Duodenal mucosa (tissue), 2 donors: ENCODE measurements around the gene ZNF473.

ENCODE experiments used
- H3K27ac ChIP-seq: one replicate; pipeline ENCODE4 v1.7.0; 2013; ENCODE audit warnings: low read depth, low read length
- H3K27me3 ChIP-seq, 2 donors: one replicate each; pipeline ENCODE4 v1.7.0; 2013; ENCODE audit warnings: low read length in 2 of 2, control low read depth in 1 of 2; ENCODE audit not compliant: insufficient read depth in 2 of 2, control insufficient read depth in 1 of 2
- H3K36me3 ChIP-seq, 2 donors: one replicate each; pipeline ENCODE4 v1.7.0; 2013; ENCODE audit warnings: low read length in 2 of 2, control low read depth in 1 of 2; ENCODE audit not compliant: insufficient read depth in 2 of 2, control insufficient read depth in 1 of 2
- H3K4me1 ChIP-seq, 2 donors: one replicate each; pipeline ENCODE4 v1.7.0; 2013; ENCODE audit warnings: low read length in 2 of 2, control low read depth in 1 of 2; ENCODE audit not compliant: insufficient read depth in 2 of 2, control insufficient read depth in 1 of 2
- H3K4me3 ChIP-seq, 2 donors: one replicate each; pipeline ENCODE4 v1.7.0; 2013; ENCODE audit warnings: low read length in 2 of 2, low read depth in 1 of 2
- H3K9ac ChIP-seq, 2 donors: one replicate each; pipeline ENCODE4 v1.7.0; 2013; ENCODE audit warnings: low read length in 2 of 2, low read depth in 1 of 2
- H3K9me3 ChIP-seq, 2 donors: one replicate each; pipeline ENCODE4 v1.7.0; 2013; ENCODE audit warnings: low read length in 2 of 2, control low read depth in 1 of 2; ENCODE audit not compliant: control insufficient read depth in 1 of 2

Gene ZNF473

DNA sequence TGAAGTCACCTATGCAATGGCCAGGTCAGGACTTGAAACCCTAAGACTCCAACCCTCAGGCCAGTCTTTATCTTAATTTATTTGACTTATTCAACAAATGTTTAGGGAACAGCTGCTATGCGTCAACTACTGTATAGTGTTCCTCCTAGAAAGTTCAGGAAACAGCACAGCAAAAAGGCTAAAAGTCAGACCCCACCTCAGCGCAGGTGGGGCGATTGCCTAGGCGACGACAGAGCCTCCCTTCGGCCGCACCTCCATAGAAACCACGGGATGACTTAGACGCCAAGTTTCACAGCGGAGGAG lies 1.1 kb upstream of the ZNF473 start:
- Histone ChIP-seq H3K4me3 (peak overlapping the region; percentile 81 to 98), H3K27me3 (no peaks in the 10 kb centered on the region), H3K9ac (peak overlapping the region; percentile 94 to 97), H3K9me3 (no peaks in the 10 kb centered on the region), H3K27ac (peak overlapping the region; percentile 93), H3K4me1 (peaks cover 21 to 38% of the 10 kb centered on the region in 2 donors), H3K36me3 (peaks cover 0 to 17% of the 10 kb centered on the region in 2 donors)

DNA sequence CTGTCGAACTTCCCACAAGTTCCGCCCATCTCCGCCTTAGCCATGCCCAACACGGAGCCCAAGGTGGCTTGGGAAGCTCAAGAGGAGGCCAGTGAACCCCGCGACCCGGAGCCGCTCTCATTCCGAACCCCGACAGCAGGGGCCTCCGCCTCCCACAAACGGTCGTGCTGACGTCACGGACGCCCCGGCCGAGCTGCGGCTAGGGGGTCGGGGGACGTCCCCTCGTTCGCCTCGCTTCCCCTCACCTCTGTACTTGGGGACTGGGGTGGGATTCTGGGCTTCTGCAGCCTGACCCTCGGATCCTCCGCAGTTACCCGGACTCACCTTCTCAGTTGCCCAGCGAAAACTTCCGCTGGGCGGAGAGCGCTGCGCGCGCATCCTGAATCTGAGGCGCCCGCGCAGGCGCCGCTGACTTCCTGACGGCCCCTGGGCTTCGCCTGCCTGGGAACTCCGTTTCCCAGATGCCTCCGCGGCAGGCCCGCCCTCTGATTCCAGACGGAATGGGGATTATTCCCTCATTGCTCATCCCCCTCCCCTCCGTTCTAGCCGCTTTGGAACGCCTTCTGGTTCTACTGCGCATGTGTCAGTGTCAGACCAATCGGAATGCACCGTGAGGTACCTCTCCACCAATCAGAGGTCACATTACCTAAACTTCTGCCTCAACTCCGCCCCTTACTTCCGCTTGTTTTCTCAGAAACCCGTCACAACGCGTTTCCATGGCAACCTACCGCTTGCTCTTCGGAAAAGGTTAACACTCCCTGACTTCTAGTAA lies 597 bp upstream of the ZNF473 start, which contains the start of gene VRK3:
TSS of gene VRK3 (minus strand) at position 351 of the 772 bp plus-strand sequence. CDS start 9,210 bp downstream, outside the sequence.
- H3K27me3 ChIP-seq, result no peaks in the 10 kb centered on the region
- H3K4me1 ChIP-seq, result peaks cover 21 to 38% of the 10 kb centered on the region in 2 donors
- peaks cover 0 to 19% of the 10 kb centered on the region in 2 donors for H3K36me3 ChIP-seq
- peak within 1 kb of the TSS; percentile 81 to 98 for H3K4me3 ChIP-seq
- peak within 1 kb of the TSS; percentile 94 to 97 for H3K9ac ChIP-seq
- no peaks in the 10 kb centered on the region for H3K9me3 ChIP-seq
- peak within 1 kb of the TSS; percentile 93 for H3K27ac ChIP-seq

DNA sequence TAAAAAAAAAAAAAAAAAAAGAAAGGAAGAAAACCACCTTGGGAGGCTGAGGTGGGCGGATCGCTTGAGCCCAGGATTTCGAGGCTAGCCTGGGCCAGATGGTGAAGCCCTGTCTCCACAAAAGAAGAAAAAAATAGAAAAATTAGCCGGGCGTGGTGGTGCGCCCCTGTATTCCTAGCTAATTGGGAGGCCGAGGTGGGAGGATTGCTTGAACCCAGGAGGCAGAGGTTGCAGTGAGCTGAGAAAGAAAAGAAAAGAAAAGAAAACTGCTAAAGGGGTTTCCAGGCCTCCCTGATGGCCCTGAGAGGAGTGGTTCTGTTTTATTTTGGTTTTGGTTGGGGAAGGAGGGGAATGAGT lies 723 bp downstream of the ZNF473 start:
- Histone ChIP-seq H3K9ac (no peak overlapping the region), H3K4me3 (peak overlapping the region in 1 of 2 donors; percentile 98)

DNA sequence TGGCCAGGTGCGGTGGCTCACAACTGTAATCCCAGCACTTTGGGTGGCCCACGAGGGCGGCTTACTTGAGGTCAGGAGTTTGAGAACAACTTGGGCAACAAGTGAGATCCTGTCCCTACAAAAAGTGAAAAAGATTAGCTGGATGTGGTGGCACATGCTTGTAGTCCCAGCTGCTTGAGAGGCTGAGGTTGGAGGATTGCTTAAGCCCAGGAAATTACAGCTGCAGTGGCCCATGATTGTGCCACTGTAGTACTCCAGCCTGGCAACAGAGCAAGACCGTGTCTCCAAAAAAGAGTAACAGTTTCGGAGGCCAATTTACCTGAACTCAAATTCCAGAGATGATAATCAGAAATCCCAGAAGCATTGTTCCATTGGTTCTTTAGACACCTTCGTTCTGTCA lies 4.4 kb downstream of the ZNF473 start:
- Histone ChIP-seq H3K27me3 (no peaks in the 10 kb centered on the region), H3K9me3 (no peaks in the 10 kb centered on the region), H3K27ac (no peak overlapping the region), H3K4me1 (peaks cover 6 to 10% of the 10 kb centered on the region in 2 donors), H3K9ac (no peak overlapping the region), H3K36me3 (peaks cover 16 to 51% of the 10 kb centered on the region in 2 donors), H3K4me3 (no peak overlapping the region)

More for the DNA sequence above, 723 bp downstream of the ZNF473 start:
- Histone ChIP-seq H3K27ac (no peak overlapping the region), H3K27me3 (no peaks in the 10 kb centered on the region), H3K4me1 (peaks cover 21 to 31% of the 10 kb centered on the region in 2 donors), H3K9me3 (no peaks in the 10 kb centered on the region), H3K36me3 (peaks cover 6 to 26% of the 10 kb centered on the region in 2 donors)

DNA sequence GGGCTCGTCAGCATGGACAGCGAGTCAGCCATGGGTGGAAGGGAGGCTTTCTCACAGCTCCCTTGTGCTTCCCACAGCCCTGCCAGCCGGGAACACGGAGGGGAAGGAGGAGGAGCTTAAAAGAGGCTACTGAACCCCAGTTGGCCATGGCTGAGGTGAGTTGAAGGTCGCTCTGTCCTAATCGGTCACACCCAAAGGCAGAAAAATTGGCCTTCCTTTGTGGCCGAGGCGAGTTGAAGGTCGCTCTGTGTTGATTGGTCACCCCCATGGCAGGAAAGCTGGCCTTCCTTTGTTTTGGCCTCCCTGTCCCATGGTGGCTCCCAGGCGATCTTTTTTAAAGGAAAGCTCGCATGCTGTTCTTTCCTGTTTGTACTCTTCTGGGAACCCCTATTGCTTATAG lies 5.1 kb downstream of the ZNF473 start:
- Histone ChIP-seq H3K9ac (no peak overlapping the region), H3K4me3 (no peak overlapping the region), H3K27ac (no peak overlapping the region), H3K9me3 (no peaks in the 10 kb centered on the region), H3K27me3 (no peaks in the 10 kb centered on the region), H3K4me1 (peaks cover 6 to 10% of the 10 kb centered on the region in 2 donors), H3K36me3 (peaks cover 16 to 55% of the 10 kb centered on the region in 2 donors)

DNA sequence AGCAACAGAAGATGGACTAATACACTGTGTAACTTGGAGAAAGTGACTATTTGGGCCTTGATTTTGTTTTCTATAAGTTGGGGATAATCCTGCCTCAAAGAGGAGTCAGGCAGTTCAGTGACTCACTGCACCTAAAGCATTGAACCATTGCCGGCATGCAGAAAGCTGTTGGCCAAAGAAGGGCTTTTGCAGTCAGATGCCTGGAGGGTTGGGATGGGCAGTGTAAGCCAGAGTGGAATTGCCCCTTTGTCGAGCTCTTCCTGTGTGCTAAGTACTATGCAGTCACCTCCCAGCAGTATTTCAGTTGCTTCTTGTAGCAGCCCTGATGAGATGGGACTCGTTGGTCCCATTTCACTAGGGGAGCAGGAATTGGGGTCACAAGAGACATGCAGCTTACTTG lies 11.1 kb downstream of the ZNF473 start:
- Histone ChIP-seq H3K4me3 (no peak overlapping the region), H3K36me3 (peaks cover 42 to 81% of the 10 kb centered on the region in 2 donors), H3K27me3 (no peaks in the 10 kb centered on the region), H3K9ac (no peak overlapping the region), H3K4me1 (no peaks in the 10 kb centered on the region), H3K9me3 (no peaks in the 10 kb centered on the region), H3K27ac (no peak overlapping the region)

DNA sequence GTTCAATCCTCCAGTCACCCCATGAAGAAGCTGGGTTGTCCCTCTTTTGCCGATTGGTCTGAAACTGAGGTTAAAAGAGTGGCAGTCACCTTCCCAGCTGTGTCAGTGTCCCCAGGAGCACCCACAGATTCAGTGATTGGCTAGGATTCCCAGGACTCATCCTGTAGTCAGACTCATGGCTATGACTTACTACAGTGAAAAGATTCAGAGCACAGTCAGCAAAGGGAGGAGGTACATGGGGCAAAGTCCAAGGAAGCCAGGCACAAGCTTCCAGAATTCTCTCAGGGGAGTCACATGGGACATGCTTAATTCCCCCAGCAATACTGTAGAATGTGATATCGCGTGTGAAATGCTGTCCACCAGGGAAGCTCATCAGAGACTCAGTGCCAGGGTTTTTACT lies 14.2 kb downstream of the ZNF473 start:
- Histone ChIP-seq H3K36me3 (peaks cover 57 to 82% of the 10 kb centered on the region in 2 donors), H3K27me3 (no peaks in the 10 kb centered on the region), H3K4me1 (no peaks in the 10 kb centered on the region), H3K9ac (no peak overlapping the region), H3K4me3 (no peak overlapping the region), H3K27ac (no peak overlapping the region), H3K9me3 (peaks cover 21% of the 10 kb centered on the region in 2 donors)

DNA sequence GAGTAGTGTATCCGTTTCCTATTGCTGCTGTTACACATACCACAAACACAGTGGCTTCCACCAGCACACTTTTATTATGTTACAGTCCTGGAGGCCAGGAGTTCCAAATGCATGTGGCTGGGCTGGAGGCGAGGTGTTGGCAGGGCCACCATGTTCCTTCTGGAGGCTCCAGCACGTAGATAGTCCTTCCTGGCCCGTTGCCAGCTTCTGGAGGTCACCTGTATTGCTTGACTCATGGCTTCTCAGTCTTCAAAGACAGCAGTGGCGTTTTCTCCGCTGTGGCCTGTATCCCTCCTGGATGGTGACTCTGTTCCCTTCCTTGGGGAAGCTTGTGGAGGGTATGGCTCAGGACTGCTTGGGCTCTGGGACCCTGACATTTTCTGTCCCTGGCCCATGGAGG lies 15.2 kb downstream of the ZNF473 start:
- H3K9ac ChIP-seq, result no peak overlapping the region
- peaks cover 67 to 87% of the 10 kb centered on the region in 2 donors for H3K36me3 ChIP-seq
- no peaks in the 10 kb centered on the region for H3K4me1 ChIP-seq
- H3K27me3 ChIP-seq, result no peaks in the 10 kb centered on the region
- no peak overlapping the region for H3K27ac ChIP-seq
- H3K4me3 ChIP-seq, result no peak overlapping the region
- peaks cover 31% of the 10 kb centered on the region in 2 donors for H3K9me3 ChIP-seq

DNA sequence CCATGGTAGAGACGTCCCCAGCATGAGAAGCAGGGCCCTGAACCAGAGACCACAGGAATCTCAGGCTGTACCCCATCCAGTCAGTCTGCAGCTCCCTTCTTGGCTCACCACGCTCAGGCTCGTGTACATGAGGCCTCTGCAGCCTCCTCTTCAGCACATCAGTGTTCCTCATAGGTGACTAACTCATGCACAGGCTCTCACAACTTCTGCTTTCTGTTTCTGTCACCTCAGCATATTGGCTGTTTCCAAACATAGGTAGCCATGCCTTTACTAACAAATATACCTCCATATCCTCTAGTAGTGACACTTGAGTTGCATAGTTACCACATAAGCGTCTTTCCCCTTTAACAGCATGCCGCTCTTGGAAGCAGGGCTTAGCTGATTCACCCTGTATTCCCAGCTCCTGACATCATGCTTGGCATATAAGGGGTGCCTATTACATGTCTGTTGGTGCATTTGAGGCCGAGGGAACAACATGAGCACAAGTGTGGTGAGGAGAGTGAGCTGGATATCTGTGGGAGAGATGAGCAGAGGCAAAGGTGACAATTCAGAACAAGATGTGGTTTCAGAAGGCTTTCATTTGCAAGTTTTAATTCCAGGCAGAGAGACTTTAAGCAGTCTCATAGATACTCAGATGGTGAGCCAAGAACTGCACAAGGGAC lies 16.7 kb downstream of the ZNF473 start:
- no peaks in the 10 kb centered on the region for H3K27me3 ChIP-seq

DNA sequence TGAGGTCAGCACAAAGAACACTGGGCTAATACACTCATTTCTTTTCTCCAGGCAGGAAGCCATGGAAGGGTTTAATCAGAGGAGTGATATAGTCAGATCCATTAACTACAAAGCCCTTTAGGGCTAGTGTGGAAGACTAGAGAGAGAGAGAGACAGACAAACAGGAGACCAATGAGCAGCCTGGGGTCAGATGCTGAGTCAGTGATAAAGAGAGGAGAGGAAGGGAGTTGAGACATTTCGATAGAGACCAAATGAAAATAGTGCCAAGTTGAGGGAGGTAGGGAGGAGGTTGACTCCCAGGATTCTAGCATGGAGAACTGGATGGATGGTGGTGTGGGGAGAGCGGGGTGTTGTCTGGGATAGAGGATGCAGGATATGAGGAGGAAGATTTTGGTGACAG lies 18.2 kb downstream of the ZNF473 start:
- H3K36me3 ChIP-seq, result peaks cover 73 to 78% of the 10 kb centered on the region in 2 donors
- H3K9ac ChIP-seq, result no peak overlapping the region
- H3K9me3 ChIP-seq, result peaks cover 42 to 45% of the 10 kb centered on the region in 2 donors
- H3K27me3 ChIP-seq, result no peaks in the 10 kb centered on the region
- no peak overlapping the region for H3K27ac ChIP-seq
- H3K4me1 ChIP-seq, result no peaks in the 10 kb centered on the region
- no peak overlapping the region for H3K4me3 ChIP-seq

More for the DNA sequence above, 16.7 kb downstream of the ZNF473 start:
- no peaks in the 10 kb centered on the region for H3K4me1 ChIP-seq
- H3K9me3 ChIP-seq, result peaks cover 41 to 42% of the 10 kb centered on the region in 2 donors
- H3K4me3 ChIP-seq, result no peak overlapping the region
- no peak overlapping the region for H3K27ac ChIP-seq
- H3K9ac ChIP-seq, result no peak overlapping the region
- H3K36me3 ChIP-seq, result peaks cover 74 to 87% of the 10 kb centered on the region in 2 donors
